Ammon's horn (tissue), 1 donor: Measurements from ENCODE around the gene CDH3.

Experiments
- DNase-seq: peaks from one replicate; pipeline ENCODE4 v3.0.0-alpha.2; 2016; ENCODE audit warnings: low spot score

Gene CDH3

GRCh38 chr16:68737730-68738629 lies 92.9 kb downstream of the CDH3 start:
- no peak for DNase-seq

DNA sequence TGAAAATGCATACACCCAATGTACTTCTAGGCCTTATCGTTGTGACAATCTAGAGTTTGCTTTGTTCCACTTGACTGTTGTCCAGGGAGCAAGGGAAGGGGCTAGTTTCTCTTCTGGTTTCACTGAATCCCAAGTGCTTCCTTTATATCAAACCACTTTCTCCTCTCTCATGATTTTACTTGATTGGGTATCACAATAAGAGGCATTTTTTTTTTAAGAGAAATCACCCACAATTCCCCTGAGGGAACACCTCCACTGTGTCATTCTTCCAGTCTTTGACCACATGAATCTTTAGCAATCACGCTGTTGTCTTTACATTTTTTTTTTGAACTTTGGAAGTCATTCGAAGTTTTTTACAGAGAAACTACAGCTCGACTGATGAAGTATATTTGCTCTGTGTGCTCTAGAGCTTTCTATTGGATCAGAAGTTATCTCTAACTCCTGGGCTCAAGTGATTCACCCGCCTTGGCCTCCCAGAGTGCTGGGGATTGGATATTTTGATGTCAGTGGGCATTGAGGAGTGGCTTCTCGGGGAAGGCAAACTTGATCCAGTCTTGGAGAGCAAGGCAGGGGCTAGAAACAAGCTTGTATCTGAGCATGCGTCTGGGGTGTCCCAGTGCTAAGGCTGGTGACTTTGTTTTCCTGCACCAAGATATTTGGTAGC lies 95.0 kb downstream of the CDH3 start:
- DNase-seq = no peak

- no peak for DNase-seq
Measured at GRCh38 chr16:68740628-68741346, 95.7 kb downstream of the CDH3 start.

- no peak for DNase-seq
Measured at GRCh38 chr16:68743664-68744063, 98.6 kb downstream of the CDH3 start.

DNA sequence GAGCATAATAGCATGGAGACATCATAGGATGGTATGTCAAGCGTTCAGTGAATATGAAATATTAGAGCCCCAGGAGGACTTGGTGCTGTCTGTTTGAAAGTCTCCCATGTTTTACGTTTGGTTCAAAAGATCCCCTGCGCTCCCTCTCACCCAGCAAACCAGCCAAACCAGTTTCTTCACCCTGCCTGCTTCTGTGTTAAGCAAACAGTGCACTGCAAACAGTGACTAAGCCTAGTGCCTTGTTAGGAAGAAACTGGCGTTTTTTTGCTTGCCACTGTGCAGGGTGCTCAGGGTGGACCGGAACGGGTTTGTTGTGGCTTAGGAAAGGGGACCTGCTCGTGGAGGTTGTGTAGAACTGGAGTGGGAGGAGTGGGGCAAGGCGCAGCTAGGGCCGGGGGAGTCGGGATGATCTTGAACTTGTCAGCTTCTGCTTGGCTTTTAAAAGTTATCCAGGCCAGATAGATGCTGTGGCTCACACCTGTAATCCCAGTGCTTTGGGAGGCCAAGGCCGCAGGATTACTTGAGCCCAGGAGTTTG lies 99.7 kb downstream of the CDH3 start:
- DNase-seq = no peak

GRCh38 chr16:68746951-68747350 lies 101.8 kb downstream of the CDH3 start:
- DNase-seq = no peak

- no peak for DNase-seq
Measured at GRCh38 chr16:68749432-68749831, 104.3 kb downstream of the CDH3 start.
